Stimulated activated naive B cell treated with anti-CD40 and anti-IgM and Interleukin-4, amounts not matched to agents 10 μg/mL and 1 μg/mL and 100 μg/mL, for 72 hours (primary cell): Measurements from ENCODE around the gene FUT2.

Experiments
- ATAC-seq, 2 donors: fragments of 150-1000 bp; cut with Tn5 transposase; replicated peaks; 2 replicates each; pipeline ENCODE4 v1.10.0; 2021; ENCODE audit warnings: moderate library complexity in 1 of 2
- DNase-seq: peaks from one replicate; pipeline ENCODE4 v3.0.0; 2021
- H3K27ac Mint-ChIP-seq: one replicate; pipeline ENCODE4 v1.8.0; 2022; ENCODE audit warnings: mild to moderate bottlenecking, mixed read lengths
- H3K27me3 Mint-ChIP-seq, 2 donors: one replicate each; pipeline ENCODE4 v1.8.0; 2022; ENCODE audit warnings: mixed read lengths in 2 of 2
- H3K36me3 Mint-ChIP-seq, 2 donors: one replicate each; pipeline ENCODE4 v1.8.0; 2022; ENCODE audit warnings: mixed read lengths in 2 of 2, mild to moderate bottlenecking in 1 of 2
- H3K4me1 Mint-ChIP-seq, 2 donors: one replicate each; pipeline ENCODE4 v1.8.0; 2022; ENCODE audit warnings: mixed read lengths in 2 of 2, mild to moderate bottlenecking in 1 of 2
- H3K4me3 Mint-ChIP-seq, 2 donors: one replicate each; pipeline ENCODE4 v1.8.0; 2022; ENCODE audit warnings: mild to moderate bottlenecking in 2 of 2, mixed read lengths in 2 of 2, moderate library complexity in 1 of 2
- H3K9me3 Mint-ChIP-seq, 2 donors: one replicate each; pipeline ENCODE4 v1.8.0; 2022; ENCODE audit warnings: mixed read lengths in 2 of 2, mild to moderate bottlenecking in 1 of 2

FUT2 gene

GRCh38 chr19:48720251-48720612, 24.5 kb downstream of the FUT2 start:
- Mint-ChIP-seq H3K4me3 (peak overlapping the region; percentile 92 to 96), H3K9me3 (peaks cover 6% of the 10 kb centered on the region in 2 donors), H3K27me3 (no peaks in the 10 kb centered on the region), H3K4me1 (peaks cover 8 to 27% of the 10 kb centered on the region in 2 donors), H3K27ac (no peak overlapping the region), H3K36me3 (peaks cover 4 to 5% of the 10 kb centered on the region in 2 donors)
- no peak for DNase-seq
- ATAC-seq, result peak; percentile 24 to 30

- DNase-seq, result peak; percentile 92
- peak overlapping the region; percentile 98 for H3K27ac Mint-ChIP-seq
- H3K4me1 Mint-ChIP-seq, result peaks cover 11 to 26% of the 10 kb centered on the region in 2 donors
- peaks cover 9 to 10% of the 10 kb centered on the region in 2 donors for H3K9me3 Mint-ChIP-seq
- H3K36me3 Mint-ChIP-seq, result peaks cover 7 to 9% of the 10 kb centered on the region in 2 donors
- peak overlapping the region; percentile 92 to 96 for H3K4me3 Mint-ChIP-seq
- no peaks in the 10 kb centered on the region for H3K27me3 Mint-ChIP-seq
- ATAC-seq, result peak; percentile 90 to 93
These were observed 25.0 kb downstream of the FUT2 start for GRCh38 chr19:48720613-48721296.

- Mint-ChIP-seq H3K27ac (no peak overlapping the region), H3K9me3 (peaks cover 15 to 16% of the 10 kb centered on the region in 2 donors), H3K27me3 (no peaks in the 10 kb centered on the region), H3K4me1 (peaks cover 18 to 34% of the 10 kb centered on the region in 2 donors), H3K36me3 (peaks cover 13 to 20% of the 10 kb centered on the region in 2 donors), H3K4me3 (no peak overlapping the region)
- DNase-seq, result no peak
- no peak for ATAC-seq
These were observed 26.5 kb downstream of the FUT2 start for GRCh38 chr19:48722196-48722708.

- H3K27me3 Mint-ChIP-seq, result no peaks in the 10 kb centered on the region
- H3K4me1 Mint-ChIP-seq, result peaks cover 18 to 34% of the 10 kb centered on the region in 2 donors
- DNase-seq, result peak; percentile 46
- H3K9me3 Mint-ChIP-seq, result peaks cover 15 to 16% of the 10 kb centered on the region in 2 donors
- ATAC-seq, result peak; percentile 64 to 68
- H3K36me3 Mint-ChIP-seq, result peaks cover 13 to 20% of the 10 kb centered on the region in 2 donors
- H3K27ac Mint-ChIP-seq, result peak overlapping the region; percentile 88
- peak overlapping the region; percentile 18 to 53 for H3K4me3 Mint-ChIP-seq
These were observed 29.3 kb downstream of the FUT2 start for GRCh38 chr19:48724796-48725753.

- ATAC-seq (peak; percentile 77 to 78), DNase-seq (no peak)
- peaks cover 0 to 4% of the 10 kb centered on the region in 2 donors for H3K27me3 Mint-ChIP-seq
- H3K4me1 Mint-ChIP-seq, result peaks cover 16 to 21% of the 10 kb centered on the region in 2 donors
- H3K9me3 Mint-ChIP-seq, result peaks cover 16 to 19% of the 10 kb centered on the region in 2 donors
- H3K27ac Mint-ChIP-seq, result peak overlapping the region; percentile 93
- peak overlapping the region in 1 of 2 donors; percentile 63 for H3K4me3 Mint-ChIP-seq
- peaks cover 13 to 20% of the 10 kb centered on the region in 2 donors for H3K36me3 Mint-ChIP-seq
These were observed 30.8 kb downstream of the FUT2 start for GRCh38 chr19:48726556-48726955.

- Mint-ChIP-seq H3K4me1 (peaks cover 16 to 21% of the 10 kb centered on the region in 2 donors), H3K9me3 (peaks cover 16 to 20% of the 10 kb centered on the region in 2 donors), H3K4me3 (no peak overlapping the region), H3K27ac (no peak overlapping the region), H3K27me3 (peaks cover 6 to 20% of the 10 kb centered on the region in 2 donors), H3K36me3 (peaks cover 13 to 20% of the 10 kb centered on the region in 2 donors)
- ATAC-seq, result no peak
- DNase-seq, result no peak
These were observed 33.3 kb downstream of the FUT2 start for GRCh38 chr19:48728911-48729664.

- no peak for DNase-seq
- peaks cover 6 to 20% of the 10 kb centered on the region in 2 donors for H3K27me3 Mint-ChIP-seq
- peaks cover 3 to 6% of the 10 kb centered on the region in 2 donors for H3K4me1 Mint-ChIP-seq
- peaks cover 3 to 8% of the 10 kb centered on the region in 2 donors for H3K9me3 Mint-ChIP-seq
- no peak overlapping the region for H3K27ac Mint-ChIP-seq
- no peak for ATAC-seq
- H3K4me3 Mint-ChIP-seq, result no peak overlapping the region
- H3K36me3 Mint-ChIP-seq, result peaks cover 3 to 8% of the 10 kb centered on the region in 2 donors
These were observed 35.7 kb downstream of the FUT2 start for GRCh38 chr19:48731452-48731851.

- Mint-ChIP-seq H3K27me3 (peaks cover 6 to 23% of the 10 kb centered on the region in 2 donors), H3K4me3 (no peak overlapping the region), H3K27ac (no peak overlapping the region), H3K4me1 (peaks cover 6 to 8% of the 10 kb centered on the region in 2 donors), H3K9me3 (peaks cover 0 to 7% of the 10 kb centered on the region in 2 donors), H3K36me3 (no peaks in the 10 kb centered on the region)
- DNase-seq (no peak), ATAC-seq (no peak)
These were observed 38.9 kb downstream of the FUT2 start for GRCh38 chr19:48734625-48735024.

- ATAC-seq (no peak), DNase-seq (no peak)
- Mint-ChIP-seq H3K4me3 (no peak overlapping the region), H3K36me3 (no peaks in the 10 kb centered on the region), H3K27ac (no peak overlapping the region), H3K27me3 (peaks cover 11 to 28% of the 10 kb centered on the region in 2 donors), H3K4me1 (peaks cover 9 to 13% of the 10 kb centered on the region in 2 donors), H3K9me3 (peaks cover 0 to 7% of the 10 kb centered on the region in 2 donors)
These were observed 39.4 kb downstream of the FUT2 start for GRCh38 chr19:48735031-48735615.

GRCh38 chr19:48737360-48737998, 41.7 kb downstream of the FUT2 start:
- no peak for ATAC-seq
- H3K4me1 Mint-ChIP-seq, result peaks cover 14 to 18% of the 10 kb centered on the region in 2 donors
- peak overlapping the region; percentile 62 for H3K27ac Mint-ChIP-seq

GRCh38 chr19:48738557-48739403, 43.0 kb downstream of the FUT2 start:
- peak; percentile 92 to 93 for ATAC-seq
- Mint-ChIP-seq H3K4me1 (peaks cover 14 to 18% of the 10 kb centered on the region in 2 donors), H3K4me3 (peak overlapping the region; percentile 74 to 79), H3K36me3 (peaks cover 0 to 1% of the 10 kb centered on the region in 2 donors), H3K27me3 (peaks cover 26 to 28% of the 10 kb centered on the region in 2 donors), H3K27ac (peak overlapping the region; percentile 42), H3K9me3 (peaks cover 0 to 2% of the 10 kb centered on the region in 2 donors)
- DNase-seq, result peak; percentile 83

More at GRCh38 chr19:48737360-48737998, 41.7 kb downstream of the FUT2 start:
- Mint-ChIP-seq H3K9me3 (peaks cover 0 to 2% of the 10 kb centered on the region in 2 donors), H3K36me3 (peaks cover 0 to 1% of the 10 kb centered on the region in 2 donors), H3K27me3 (peaks cover 25 to 38% of the 10 kb centered on the region in 2 donors), H3K4me3 (no peak overlapping the region)
- no peak for DNase-seq
